Activated CD8-positive, alpha-beta T cell treated with anti-CD3 and anti-CD28 coated beads for 36 hours (primary cell): ENCODE data around the gene PITPNC1. TPM values are rescaled to one million over a fixed set of nuclear protein-coding genes. Genes with fewer than 3 reads are reported as not detected.
"Not testable (repeated sequence)": the region's sequence is repeated elsewhere in the genome, so short reads cannot be mapped to it uniquely, and the experiment has no call there.

Experiments
- ATAC-seq: fragments of 200-7000 bp; cut with Tn5 transposase; one replicate; pipeline ENCODE4 v1.10.0; 2021; ENCODE audit warnings: mild to moderate bottlenecking, moderate library complexity
- CTCF ChIA-PET: fragments of 350-600 bp; sonication (Branson Sonifier 250); formaldehyde crosslinking; loops from one replicate; lab custom pipeline; 2021; ENCODE audit warnings: antibody characterized with exemption; lab: Charles Lee
- POLR2A ChIA-PET: fragments of 350-600 bp; sonication (Branson Sonifier 250); formaldehyde crosslinking; loops from one replicate; lab custom pipeline; 2021; ENCODE audit warnings: antibody characterized with exemption; lab: Charles Lee
- DNase-seq: peaks from one replicate; pipeline ENCODE4 v3.0.0-alpha.2; 2020
- H3K27ac Mint-ChIP-seq: one replicate; pipeline ENCODE4 v1.8.0; 2021; ENCODE audit warnings: mild to moderate bottlenecking, mixed read lengths
- H3K27me3 Mint-ChIP-seq: one replicate; pipeline ENCODE4 v1.8.0; 2021; ENCODE audit warnings: mixed read lengths
- H3K36me3 Mint-ChIP-seq: one replicate; pipeline ENCODE4 v1.8.0; 2021; ENCODE audit warnings: low read depth, mixed read lengths
- H3K4me1 Mint-ChIP-seq: one replicate; pipeline ENCODE4 v1.8.0; 2021; ENCODE audit warnings: low read depth, mixed read lengths
- H3K4me3 Mint-ChIP-seq: one replicate; pipeline ENCODE4 v1.8.0; 2021; ENCODE audit warnings: mild to moderate bottlenecking, moderate library complexity, mixed read lengths
- H3K9me3 Mint-ChIP-seq: one replicate; pipeline ENCODE4 v1.8.0; 2021; ENCODE audit warnings: mixed read lengths
- intact Hi-C: fragments of 100-400 bp; cut with micrococcal nuclease; formaldehyde crosslinking; loops from one replicate; pipeline ENCODE4 v1.10.0; 2022
- total RNA-seq, 2 experiments: library from RNA; stranded (reverse); gene quantifications; one replicate each; pipeline ENCODE4 v1.2.3, GENCODE V29; 2021
- TF ChIP-seq, protein P1 (sequence below): fragments of 200-600 bp; IDR thresholded peaks from one replicate; pipeline ENCODE4 v1.8.0; 2022; ENCODE audit warnings: antibody characterized with exemption, mild to moderate bottlenecking

The PITPNC1 gene
- total RNA-seq, 2 experiments from 2014 or later = 51.8 to 56.3 TPM

DNA sequence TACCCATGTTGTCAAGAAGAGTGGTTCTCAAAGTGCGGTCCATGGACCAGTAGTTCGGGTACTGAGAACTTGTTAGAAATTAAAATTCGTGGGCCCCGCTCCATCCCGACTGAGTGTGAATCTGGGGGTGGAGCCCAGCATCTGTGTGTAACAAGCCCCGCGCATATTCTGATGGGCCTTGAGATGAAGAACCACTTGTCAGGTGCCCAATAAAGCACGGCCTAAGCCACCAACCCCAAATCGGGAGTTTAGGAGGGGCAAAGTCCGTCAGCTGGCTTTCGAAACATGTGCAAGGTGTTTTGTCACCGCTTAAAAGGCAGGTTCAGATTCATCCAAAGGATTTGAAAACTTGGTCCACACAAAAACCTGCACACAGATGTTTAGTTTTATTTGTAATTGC, 40.2 kb upstream of the PITPNC1 start:
- ChIA-PET CTCF (interaction anchor here (0.7 kb wide), 1 partner anchor 52 kb away, joined by 3 read pairs; no protein-coding TSS in a partner anchor), POLR2A (interaction anchor here (1.0 kb wide), 1 partner anchor 16 kb away, joined by 3 read pairs; no protein-coding TSS in a partner anchor)
- H3K9me3 Mint-ChIP-seq = no peaks in the 10 kb centered on the region
- no peak overlapping the region for H3K4me3 Mint-ChIP-seq
- intact Hi-C loops = no loop called here
- no peaks in the 10 kb centered on the region for H3K27me3 Mint-ChIP-seq
- H3K27ac Mint-ChIP-seq = no peak overlapping the region
- ATAC-seq (no peak), DNase-seq (no peak)
- TF ChIP-seq, protein P1, sequence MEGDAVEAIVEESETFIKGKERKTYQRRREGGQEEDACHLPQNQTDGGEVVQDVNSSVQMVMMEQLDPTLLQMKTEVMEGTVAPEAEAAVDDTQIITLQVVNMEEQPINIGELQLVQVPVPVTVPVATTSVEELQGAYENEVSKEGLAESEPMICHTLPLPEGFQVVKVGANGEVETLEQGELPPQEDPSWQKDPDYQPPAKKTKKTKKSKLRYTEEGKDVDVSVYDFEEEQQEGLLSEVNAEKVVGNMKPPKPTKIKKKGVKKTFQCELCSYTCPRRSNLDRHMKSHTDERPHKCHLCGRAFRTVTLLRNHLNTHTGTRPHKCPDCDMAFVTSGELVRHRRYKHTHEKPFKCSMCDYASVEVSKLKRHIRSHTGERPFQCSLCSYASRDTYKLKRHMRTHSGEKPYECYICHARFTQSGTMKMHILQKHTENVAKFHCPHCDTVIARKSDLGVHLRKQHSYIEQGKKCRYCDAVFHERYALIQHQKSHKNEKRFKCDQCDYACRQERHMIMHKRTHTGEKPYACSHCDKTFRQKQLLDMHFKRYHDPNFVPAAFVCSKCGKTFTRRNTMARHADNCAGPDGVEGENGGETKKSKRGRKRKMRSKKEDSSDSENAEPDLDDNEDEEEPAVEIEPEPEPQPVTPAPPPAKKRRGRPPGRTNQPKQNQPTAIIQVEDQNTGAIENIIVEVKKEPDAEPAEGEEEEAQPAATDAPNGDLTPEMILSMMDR = no peak
- peaks cover 23% of the 10 kb centered on the region for H3K36me3 Mint-ChIP-seq
- no peaks in the 10 kb centered on the region for H3K4me1 Mint-ChIP-seq

- DNase-seq, intact Hi-C loops, H3K4me3 Mint-ChIP-seq, H3K27ac Mint-ChIP-seq, CTCF ChIA-PET, H3K4me1 Mint-ChIP-seq, H3K27me3 Mint-ChIP-seq, ATAC-seq, H3K9me3 Mint-ChIP-seq: not testable (repeated sequence)
- peaks cover 32% of the 10 kb centered on the region for H3K36me3 Mint-ChIP-seq
- POLR2A ChIA-PET = interaction anchor here (0.8 to 1.2 kb wide), 2 partner anchors 13 to 16 kb away, joined by 3 read pairs; no protein-coding TSS in a partner anchor
These were observed 38.7 kb upstream of the PITPNC1 start for GRCh38 chr17:67338353-67338752.

DNA sequence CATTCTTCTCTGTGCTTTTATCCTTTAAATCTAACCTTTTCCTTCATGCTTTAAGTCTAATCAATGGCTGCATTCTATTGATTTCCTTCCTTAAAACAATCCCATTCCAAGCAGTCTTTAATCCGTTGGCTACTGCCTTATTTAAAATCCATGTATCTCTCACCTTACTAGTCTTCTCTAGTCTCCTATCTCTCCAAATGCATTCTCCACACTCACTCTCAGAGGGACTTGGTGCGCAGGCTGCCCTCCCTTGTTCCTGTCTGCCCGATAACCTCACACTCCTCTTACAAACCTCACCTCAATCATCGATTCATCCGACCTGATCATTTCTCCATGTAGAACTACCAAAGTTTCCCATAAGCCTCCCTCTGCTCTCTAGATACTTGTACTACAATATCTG, 33.8 kb upstream of the PITPNC1 start:
- DNase-seq (no peak), ATAC-seq (no peak)
- H3K27me3 Mint-ChIP-seq = no peaks in the 10 kb centered on the region
- H3K9me3 Mint-ChIP-seq = no peaks in the 10 kb centered on the region
- intact Hi-C loops = no loop called here
- TF ChIP-seq, protein P1 = no peak
- peak overlapping the region; percentile 11 for H3K27ac Mint-ChIP-seq
- no peak overlapping the region for H3K4me3 Mint-ChIP-seq
- ChIA-PET CTCF (interaction anchor here (0.8 kb wide), 1 partner anchor 11 kb away, joined by 3 read pairs; no protein-coding TSS in a partner anchor), POLR2A (interaction anchor here (0.9 to 3.1 kb wide), 4 partner anchors 12 to 259 kb away, joined by 3 to 30 read pairs (median 4); no protein-coding TSS in a partner anchor)
- peaks cover 57% of the 10 kb centered on the region for H3K36me3 Mint-ChIP-seq
- no peaks in the 10 kb centered on the region for H3K4me1 Mint-ChIP-seq

DNA sequence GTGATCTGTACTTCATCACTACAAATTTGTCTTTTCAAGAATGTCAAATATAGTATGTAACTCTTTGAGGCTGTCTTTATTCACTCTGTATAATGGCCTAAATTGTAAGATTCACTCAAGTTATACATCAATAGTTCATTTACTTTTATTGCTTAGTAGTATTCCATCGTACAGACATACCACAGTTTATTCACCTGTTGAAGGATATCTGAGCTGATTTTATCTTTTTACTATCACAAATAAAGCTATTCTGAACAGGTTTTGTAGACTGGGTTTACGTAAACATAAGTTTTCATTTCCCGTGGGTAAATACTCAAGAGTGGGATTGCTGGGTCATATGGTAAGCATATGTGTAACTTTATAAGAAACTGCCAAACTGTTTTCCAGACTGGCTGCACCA, 29.3 kb upstream of the PITPNC1 start:
- TF ChIP-seq, protein P1 = no peak
- Mint-ChIP-seq H3K9me3 (no peaks in the 10 kb centered on the region), H3K27ac (no peak overlapping the region), H3K27me3 (no peaks in the 10 kb centered on the region), H3K4me1 (peaks cover 2% of the 10 kb centered on the region), H3K4me3 (no peak overlapping the region), H3K36me3 (peaks cover 53% of the 10 kb centered on the region)
- no peak for ATAC-seq
- CTCF ChIA-PET = no interaction called here
- POLR2A ChIA-PET = interaction anchor here (1.0 kb wide), 1 partner anchor 25 kb away, joined by 3 read pairs; no protein-coding TSS in a partner anchor
- DNase-seq = no peak
- intact Hi-C loops = no loop called here

DNA sequence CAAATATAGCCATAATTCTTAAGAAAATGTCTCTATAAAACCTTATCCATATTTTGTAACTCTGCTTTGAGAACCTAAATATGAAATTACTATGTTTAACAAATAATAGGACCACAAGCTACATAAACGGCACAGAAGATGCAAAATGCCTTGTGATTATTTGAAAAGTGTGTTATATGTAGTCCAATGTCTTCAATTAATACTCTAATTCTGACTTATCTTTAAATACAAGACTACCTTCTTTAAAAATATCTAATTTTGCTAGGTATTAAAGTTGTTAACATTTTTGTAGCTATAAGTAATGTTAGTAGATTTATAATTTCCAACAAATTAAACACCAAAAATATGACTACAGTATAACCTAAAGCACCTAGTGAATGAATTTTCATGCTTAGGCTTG, 27.7 kb upstream of the PITPNC1 start:
- ChIA-PET CTCF (interaction anchor here (0.8 kb wide), 1 partner anchor 25 kb away, joined by 4 read pairs; no protein-coding TSS in a partner anchor), POLR2A (no interaction called here)
- no peak for ATAC-seq
- no peaks in the 10 kb centered on the region for H3K9me3 Mint-ChIP-seq
- H3K4me3 Mint-ChIP-seq = no peak overlapping the region
- intact Hi-C loops = no loop called here
- peaks cover 2% of the 10 kb centered on the region for H3K4me1 Mint-ChIP-seq
- DNase-seq = no peak
- TF ChIP-seq, protein P1 = no peak
- H3K27me3 Mint-ChIP-seq = no peaks in the 10 kb centered on the region
- peaks cover 49% of the 10 kb centered on the region for H3K36me3 Mint-ChIP-seq
- H3K27ac Mint-ChIP-seq = no peak overlapping the region
